GM19193 (cell line): ENCODE data around the gene F2.

Experiments used
- POLR2A ChIP-seq: IDR thresholded peaks from 4 replicates; pipeline ENCODE4 v1.6.1; 2011; ENCODE audit not compliant: insufficient read depth, insufficient read length; ENCODE audit errors: extremely low read depth

Gene F2

DNA sequence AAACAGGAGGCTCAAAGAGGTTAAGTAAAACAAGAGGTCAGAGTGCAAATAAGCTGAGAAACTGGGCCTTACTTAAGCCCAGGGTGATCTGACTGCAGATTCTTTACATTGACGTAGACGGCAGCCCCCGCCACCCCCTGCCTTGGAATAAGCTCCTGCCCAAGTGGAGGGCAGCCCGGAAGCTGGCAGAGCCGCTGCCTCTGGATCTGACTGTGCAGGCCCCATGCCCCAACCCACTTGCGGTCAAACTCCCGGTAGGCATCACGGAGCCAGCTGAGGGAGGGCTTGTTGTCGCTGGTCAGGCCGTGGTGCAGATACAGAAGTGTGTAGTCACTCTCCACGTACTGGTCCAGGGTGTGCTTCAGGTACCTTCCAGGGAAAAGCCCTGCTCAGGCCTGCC, 37.2 kb upstream of the F2 start:
- no peak for TF ChIP-seq POLR2A

DNA sequence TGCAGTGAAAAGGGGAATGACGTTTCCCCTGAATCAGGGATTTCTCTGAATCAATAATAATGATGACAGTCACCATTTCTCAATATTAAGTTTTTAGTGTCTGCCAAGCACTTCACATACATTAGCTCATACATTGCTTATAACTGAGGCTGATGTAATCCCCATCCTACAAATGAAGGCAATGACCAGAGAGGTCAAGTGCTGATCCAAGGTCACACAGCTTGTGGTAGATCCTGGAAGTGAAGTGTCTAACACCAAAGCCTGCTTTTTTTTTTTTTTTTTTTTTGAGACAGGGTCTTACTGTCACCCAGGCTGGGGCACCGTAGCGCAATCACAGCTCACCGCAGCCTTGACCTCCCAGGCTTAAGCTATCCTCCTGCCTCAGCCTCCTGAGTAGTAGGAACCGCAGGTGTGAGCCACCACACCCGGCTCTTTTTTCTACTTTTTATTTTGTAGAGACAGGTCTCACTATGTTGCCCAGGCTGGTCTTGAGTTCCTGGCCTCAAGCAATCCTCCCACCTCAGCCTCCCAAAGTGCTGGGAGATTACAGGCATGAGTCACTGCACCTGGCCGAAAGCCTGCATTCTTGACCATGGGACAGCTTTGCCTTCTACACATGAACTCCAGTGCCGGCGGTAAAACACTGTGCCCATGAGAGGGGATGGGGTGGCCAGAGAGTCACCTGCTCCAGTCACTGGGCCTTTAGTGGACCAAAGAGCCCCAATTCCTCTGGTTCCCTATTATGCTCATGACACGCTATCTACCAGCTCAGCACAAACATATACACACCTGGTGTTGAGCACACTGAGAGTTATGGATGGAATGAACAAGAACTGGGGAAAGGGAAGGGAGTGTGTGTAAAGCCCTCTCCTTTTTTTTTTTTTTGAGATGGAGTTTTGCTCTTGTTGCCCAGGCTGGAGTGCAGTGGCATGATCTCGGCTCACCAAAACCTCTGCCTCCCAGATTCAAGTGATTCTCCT, 36.0 kb upstream of the F2 start:
- TF ChIP-seq POLR2A, result no peak

DNA sequence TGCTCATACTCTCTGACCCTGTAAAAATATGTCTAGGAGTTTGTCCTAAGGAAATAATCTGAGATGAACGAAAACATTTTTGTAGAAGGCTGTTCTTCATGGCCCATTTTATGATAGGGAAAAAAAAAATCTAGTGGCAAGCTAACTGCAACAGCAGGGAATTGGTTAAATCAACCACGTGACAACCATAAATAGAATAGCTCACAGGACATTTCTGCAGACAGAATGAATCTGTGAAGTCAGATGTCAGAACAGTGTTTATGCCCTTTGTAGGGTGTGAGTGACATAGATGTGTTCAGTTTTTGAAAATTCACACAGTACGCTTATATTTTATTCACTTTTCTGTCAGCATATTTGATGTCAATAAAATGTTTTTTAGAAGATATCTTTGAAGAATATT, 34.6 kb upstream of the F2 start:
- no peak for TF ChIP-seq POLR2A

DNA sequence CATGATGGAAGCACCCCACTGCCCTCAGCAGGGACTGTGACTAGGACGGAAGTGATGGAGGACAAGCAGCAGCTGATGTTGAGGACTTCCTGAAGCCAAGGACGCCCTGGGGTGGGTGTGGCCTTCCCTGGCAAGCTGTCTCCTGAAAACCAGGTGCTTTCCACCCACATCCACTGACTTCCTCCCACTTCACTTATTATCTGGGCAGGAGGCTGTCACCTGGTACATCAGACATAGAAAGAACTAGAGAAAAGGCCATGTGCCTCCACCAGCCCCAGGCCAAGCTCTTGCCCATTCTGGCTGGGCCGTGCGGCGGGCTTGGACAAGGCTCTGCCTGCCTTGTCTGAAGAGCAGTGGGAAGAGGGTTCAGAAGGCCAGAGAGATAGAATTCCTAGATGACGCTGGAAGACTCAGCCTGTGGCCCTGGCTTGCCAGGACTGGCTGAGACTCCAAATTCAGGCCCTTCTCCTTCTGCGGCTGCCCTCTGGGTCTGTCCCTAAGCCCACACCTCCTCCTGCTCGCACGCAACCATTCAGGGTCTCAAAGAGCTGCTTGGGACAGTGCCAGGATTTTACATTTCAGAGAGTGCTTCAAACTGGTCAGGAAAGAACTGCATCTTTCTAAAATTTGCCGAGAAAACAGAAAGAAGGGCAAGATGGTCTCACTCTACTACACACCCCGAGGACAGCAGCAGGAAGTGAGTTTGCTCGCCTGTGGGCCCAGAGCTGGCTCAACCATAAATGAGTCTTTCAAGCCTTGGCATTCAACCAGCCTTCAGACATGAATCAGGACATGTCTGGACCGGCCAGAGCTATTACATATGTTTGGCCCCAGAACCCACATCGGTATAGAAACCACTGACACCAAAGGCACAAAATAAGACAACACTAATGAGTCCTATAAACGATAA, 31.9 kb upstream of the F2 start:
- no peak for TF ChIP-seq POLR2A

DNA sequence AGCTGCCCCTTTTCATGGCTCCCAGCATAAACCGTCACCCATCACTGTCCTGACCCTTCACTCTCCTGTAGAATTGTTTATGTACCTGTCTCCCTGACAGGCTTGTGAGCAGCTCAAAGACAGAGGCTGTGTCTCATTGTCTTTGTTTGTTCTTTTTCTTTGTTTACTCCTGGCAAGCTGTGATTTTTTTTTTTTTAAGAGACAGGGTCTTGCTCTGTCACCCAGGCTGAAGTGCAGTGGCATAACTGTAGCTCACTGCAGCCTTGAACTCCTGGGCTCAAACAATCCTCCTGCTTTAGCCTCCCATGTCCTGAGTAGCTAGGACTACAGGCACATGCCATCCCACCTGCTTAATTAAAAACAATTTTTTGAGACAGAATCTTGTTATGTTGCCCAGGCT, 28.3 kb upstream of the F2 start:
- TF ChIP-seq POLR2A, result no peak

DNA sequence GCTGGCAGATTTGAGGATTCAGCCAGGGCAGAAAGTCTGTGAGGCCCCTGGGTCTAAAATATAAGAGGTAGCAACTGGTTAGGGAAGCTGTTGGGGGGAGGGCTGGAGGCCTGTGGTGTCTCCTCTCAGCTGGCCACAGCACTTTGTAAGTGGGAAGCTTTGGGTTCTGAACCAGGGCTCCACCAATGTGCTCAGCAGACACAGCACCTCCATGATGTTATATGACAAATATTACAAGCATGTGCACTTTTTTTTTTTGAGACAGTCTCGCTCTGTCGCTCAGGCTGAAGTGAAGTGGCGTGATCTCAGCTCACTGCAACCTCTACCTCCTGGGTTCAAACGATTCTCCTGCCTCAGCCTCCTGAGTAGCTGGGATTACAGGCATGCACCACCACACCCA, 26.6 kb upstream of the F2 start:
- no peak for TF ChIP-seq POLR2A

DNA sequence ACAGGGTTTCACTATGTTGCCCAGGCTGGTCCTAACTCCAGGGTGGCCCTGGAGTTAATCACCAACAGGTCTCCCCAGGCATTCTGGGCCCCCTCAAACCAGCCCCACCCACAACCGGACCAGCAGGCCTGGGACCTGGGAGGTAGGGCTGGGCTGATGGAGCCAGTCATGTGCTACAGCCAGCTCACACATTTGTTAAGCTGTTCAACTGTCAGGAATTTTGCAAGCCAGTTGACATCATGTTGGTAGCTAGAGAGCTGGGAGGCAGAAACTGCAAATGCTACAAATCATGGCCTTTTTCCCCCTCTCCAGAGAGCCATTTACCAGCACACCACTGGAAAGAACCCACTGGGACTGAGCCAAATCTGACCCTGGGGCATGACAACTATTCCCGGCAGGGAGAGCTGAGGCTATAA, 25.4 kb upstream of the F2 start:
- TF ChIP-seq POLR2A, result no peak

DNA sequence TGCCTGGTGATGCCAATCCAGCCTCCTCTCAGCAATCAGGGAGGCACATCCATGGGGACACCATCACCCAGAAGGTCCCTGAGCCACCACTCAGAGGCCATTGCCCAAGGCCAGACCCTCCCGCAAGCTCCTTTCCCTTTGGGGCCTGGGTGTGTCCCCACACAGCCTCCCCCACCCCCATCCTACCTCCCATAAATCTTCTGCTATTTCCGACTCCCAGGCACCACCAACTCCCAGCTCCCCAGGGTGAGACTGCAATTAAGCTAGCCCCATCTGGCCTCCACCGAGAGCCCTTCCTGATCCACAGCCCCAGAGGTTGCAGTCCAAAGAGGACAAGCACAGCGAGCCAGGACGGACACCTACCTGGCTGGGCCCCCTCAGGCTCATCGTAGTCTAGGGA, 24.9 kb upstream of the F2 start:
- TF ChIP-seq POLR2A, result no peak

DNA sequence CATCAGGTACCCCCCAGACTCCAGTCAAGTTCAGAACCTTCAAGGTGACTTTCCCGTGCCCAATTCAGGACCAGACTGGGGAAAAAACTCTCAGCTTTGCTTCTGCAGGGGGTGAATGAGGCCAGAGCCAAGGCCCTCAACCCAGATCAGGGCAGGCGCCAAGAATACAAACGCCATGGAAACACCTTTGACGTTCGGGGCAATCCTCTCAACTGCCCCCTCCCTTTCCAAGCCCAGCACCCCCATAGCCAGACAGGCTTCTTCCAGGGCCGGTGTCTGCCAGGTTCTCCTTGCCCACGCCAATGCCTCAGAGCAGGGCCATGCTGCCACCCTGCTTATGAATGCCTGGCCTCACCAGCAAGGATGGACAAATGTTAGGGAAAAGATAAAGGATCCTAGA, 24.4 kb upstream of the F2 start:
- no peak for TF ChIP-seq POLR2A

DNA sequence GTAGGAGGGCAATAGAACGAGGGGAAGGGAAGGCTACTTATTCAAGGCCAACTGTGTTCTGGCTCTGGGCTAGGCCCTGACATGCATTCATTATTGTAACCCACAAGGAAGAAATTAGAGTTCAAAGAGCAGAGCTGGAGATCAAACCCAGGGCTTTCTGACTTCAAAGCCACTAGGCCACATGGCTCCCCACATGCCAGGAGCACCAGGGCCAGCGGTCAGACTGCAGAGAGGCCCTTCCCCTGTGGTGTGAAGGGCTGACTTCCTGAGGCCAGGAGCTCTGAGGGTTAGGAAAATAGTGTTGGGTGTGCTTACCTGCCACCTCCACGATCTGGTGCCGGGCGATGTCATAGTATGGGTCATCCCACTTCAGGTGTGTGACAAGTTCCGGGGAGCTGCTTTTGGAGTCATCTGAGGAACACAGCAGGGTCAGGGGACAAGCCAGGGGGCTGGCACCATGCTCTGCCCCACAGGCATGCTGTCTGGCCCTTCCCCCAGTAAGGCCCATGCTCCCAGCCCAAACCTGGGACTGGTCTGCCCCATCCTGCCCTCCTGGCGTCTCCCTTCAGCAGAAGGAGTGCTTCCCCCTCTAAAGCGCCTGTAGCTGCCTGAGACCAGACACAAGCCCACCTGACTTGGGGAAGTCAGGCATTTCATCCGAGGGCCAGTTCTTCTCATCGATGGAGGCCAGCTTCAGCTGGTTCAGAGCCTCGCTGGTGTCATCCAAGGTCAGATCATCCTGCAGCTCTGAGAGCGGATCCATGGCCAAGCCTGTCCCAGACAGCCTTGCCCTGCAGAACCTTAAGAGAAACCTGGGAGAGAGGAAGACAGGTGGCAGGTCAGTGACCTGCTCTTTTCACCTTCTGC, 23.4 kb upstream of the F2 start:
- TF ChIP-seq POLR2A, result no peak

DNA sequence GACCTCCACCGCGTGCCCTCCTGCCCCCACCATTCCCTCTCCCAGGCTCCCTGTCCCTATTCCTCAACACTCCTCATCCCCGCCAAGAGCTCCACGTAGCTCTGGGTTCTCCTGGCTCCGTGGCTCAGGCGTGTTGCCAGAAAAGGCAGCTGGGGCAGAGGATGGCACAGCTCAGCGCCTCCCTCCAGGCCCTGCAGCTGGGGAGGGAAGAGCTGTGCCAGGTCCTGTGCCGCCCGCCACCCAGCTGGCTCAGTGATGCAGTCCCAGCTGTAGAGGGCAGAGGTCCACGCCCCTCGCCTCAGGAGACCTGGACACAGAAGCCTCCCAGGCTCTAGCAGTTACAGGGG, 22.8 kb upstream of the F2 start:
- no peak for TF ChIP-seq POLR2A

DNA sequence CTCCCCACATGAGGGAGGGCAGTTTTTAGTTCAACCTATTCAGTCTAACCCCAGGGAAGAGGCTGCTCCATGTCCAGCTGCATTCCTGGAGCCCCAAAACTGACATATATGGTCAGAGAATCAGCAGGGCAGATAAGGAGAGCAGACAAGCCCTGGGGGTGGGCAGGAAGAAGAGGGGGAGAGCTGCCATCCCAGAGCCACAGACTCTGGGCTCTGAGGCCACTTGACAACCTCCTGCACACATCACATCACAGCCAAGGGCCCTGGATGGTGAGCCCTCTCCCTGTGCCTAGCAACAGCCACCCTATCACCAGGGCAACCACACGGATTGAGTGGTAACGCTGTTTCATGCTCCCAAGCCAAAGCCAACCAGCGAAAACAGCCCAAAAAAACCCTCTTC, 21.7 kb upstream of the F2 start:
- TF ChIP-seq POLR2A, result no peak

DNA sequence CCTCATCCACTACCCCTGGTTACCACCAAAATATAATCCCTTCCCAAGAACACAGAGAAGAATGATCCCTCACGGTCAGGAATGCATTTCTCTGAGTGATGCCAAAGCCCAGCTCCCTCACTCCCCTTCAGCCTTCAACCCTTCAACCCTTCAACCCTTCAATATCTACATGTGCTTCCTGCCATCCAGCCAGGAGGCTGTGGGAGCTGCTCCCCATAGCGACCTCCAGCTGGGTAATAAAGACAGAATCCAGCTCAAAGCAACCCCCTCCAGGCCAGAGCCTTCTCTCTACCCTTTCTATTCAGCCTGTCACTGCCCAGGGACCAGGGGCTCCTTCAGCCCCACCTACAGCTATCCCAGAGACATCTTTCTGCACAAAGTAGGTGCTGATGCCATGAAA, 21.3 kb upstream of the F2 start:
- TF ChIP-seq POLR2A, result no peak

DNA sequence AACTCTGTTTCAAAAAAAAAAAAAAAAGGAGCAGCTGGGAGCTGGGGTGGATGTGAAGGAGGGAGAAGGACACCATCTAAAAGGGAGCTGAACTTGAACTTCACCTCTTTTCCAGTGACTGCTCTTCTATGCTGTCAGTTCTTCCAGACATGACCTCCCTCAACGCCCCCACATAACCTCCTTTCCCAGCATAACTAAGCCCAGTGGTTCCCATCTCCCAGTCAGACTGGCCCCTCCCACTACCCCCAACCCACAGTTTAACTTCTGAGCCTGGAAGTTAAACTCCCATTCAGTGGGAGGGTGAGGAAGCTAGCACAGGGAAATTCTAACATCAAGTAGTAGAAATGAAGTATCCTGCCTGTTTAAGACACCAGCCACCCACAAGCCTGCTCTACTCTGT, 20.4 kb upstream of the F2 start:
- no peak for TF ChIP-seq POLR2A

DNA sequence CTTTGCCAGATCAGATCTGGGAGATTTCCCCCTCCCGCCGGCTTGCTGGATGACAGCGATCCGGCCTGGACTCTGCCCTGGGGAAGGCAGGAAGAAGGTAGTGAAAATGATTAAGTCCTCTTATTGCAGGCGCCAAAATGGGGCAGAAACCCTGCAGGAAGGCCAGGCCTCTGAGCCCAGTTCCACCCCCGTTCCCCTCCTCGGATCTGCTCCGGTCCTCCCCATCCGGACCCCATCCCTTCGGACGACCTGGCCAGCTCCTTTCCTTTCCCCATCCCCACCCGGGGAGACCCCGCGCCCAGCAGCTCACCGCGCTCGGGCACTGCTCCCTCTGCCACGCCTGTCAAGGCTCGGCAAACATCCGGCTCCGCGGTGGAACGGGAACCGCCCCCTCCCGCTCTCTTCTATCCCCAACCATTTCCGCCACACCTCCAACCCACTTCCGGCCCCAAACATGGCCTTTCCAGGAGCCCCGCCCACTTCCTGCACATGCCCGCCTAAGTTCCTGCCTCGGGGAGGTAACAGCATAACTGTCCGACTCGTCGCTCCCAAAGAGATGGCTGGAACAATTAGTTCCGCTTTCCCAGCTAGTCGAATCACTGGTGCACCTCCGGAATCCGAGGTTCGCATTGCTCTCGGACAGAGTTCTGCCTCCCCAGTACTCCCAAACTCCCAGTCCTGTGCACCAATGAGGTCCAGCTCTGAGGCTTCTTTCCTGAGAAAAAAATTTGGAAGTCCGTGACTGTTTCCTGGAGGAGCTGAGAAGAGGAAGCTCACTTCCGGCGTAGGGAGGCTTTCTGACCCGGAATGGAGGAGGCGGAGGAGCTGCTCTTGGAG, 18.6 kb upstream of the F2 start, which contains the start of the genes ARHGAP1 and ZNF408:
ARHGAP1 (minus strand) TSS at position 379 of the 837 bp plus-strand sequence. CDS start 4,512 bp downstream, outside the sequence.
ZNF408 (plus strand) TSS at position 791 of the 837 bp plus-strand sequence; CDS start at position 808, 17 bp downstream.
- TF ChIP-seq POLR2A, result peak; percentile 85
